ENCODE data around the gene SRL. TPM values are rescaled to one million over a fixed set of nuclear protein-coding genes. Genes with fewer than 3 reads are reported as not detected.

The SRL gene
- polyA plus RNA-seq, 1 donor from 2014 or later, result not detected

- Histone ChIP-seq H3K36me3 (ENCODE audit: insufficient read depth, low read length) (no peaks in the 10 kb centered on the region), H3K79me2 (replicated peaks; ENCODE audit: insufficient read depth, low read length) (no peaks in the 10 kb centered on the region), H3K4me2 (ENCODE audit: low read length) (no peak overlapping the region), H3K9ac (ENCODE audit: low read length) (no peak overlapping the region), H3K27me3 (ENCODE audit: insufficient read depth, low read depth, low read length) (no peaks in the 10 kb centered on the region), H4K20me1 (ENCODE audit: insufficient read depth) (no peaks in the 10 kb centered on the region), H3F3A (ENCODE audit: insufficient read depth, low read length, poor library complexity, severe bottlenecking) (no peaks in the 10 kb centered on the region), H3K4me3 (ENCODE audit: low read length) (no peak overlapping the region), H3K9me2 (ENCODE audit: insufficient read depth, low read length) (no peaks in the 10 kb centered on the region), H3K27ac (ENCODE audit: low read length) (no peak overlapping the region), H2AFZ (ENCODE audit: low read depth, low read length) (no peak overlapping the region), H3K9me3 (ENCODE audit: low read length) (no peaks in the 10 kb centered on the region)
- no peak for TF ChIP-seq TAF1 (IDR thresholded peaks at IDR 0.05; ENCODE audit: low read depth)
- TF ChIP-seq EZH2 (IDR thresholded peaks at IDR 0.05; ENCODE audit: borderline replicate concordance, insufficient read depth, low read length, poor library complexity, severe bottlenecking), result no peak
Measured at GRCh38 chr16:4180511-4180910, 61.4 kb downstream of the SRL start.

GRCh38 chr16:4179763-4180260, 62.1 kb downstream of the SRL start:
- Histone ChIP-seq H3K9me2 (ENCODE audit: insufficient read depth, low read length) (no peaks in the 10 kb centered on the region), H3K9ac (ENCODE audit: low read length) (no peak overlapping the region), H3K27me3 (ENCODE audit: insufficient read depth, low read depth, low read length) (no peaks in the 10 kb centered on the region), H2AFZ (ENCODE audit: low read depth, low read length) (no peak overlapping the region), H3K79me2 (replicated peaks; ENCODE audit: insufficient read depth, low read length) (no peaks in the 10 kb centered on the region), H3K9me3 (ENCODE audit: low read length) (no peaks in the 10 kb centered on the region), H3K4me2 (ENCODE audit: low read length) (no peak overlapping the region), H3K4me3 (ENCODE audit: low read length) (no peak overlapping the region), H3F3A (ENCODE audit: insufficient read depth, low read length, poor library complexity, severe bottlenecking) (no peaks in the 10 kb centered on the region), H4K20me1 (ENCODE audit: insufficient read depth) (no peaks in the 10 kb centered on the region), H3K27ac (ENCODE audit: low read length) (no peak overlapping the region), H3K36me3 (ENCODE audit: insufficient read depth, low read length) (no peaks in the 10 kb centered on the region)
- no peak for TF ChIP-seq CTCF (IDR thresholded peaks at IDR 0.05; ENCODE audit: poor library complexity, severe bottlenecking)
- TF ChIP-seq EP300 (conservative IDR thresholded peaks at IDR 0.05; ENCODE audit: poor library complexity, severe bottlenecking), result no peak
- no peak for TF ChIP-seq MXI1 (conservative IDR thresholded peaks at IDR 0.05; ENCODE audit: poor library complexity, severe bottlenecking)
- no peak for TF ChIP-seq RAD21 (conservative IDR thresholded peaks at IDR 0.05)
- TF ChIP-seq POLR2AphosphoS5 (IDR thresholded peaks at IDR 0.05), result no peak
- TF ChIP-seq SMC3 (conservative IDR thresholded peaks at IDR 0.05; ENCODE audit: poor library complexity), result no peak
- no peak for TF ChIP-seq EZH2 (IDR thresholded peaks at IDR 0.05; ENCODE audit: borderline replicate concordance, insufficient read depth, low read length, poor library complexity, severe bottlenecking)
- no peak for TF ChIP-seq REST (IDR thresholded peaks at IDR 0.05; ENCODE audit: borderline replicate concordance)
- TF ChIP-seq TAF1 (IDR thresholded peaks at IDR 0.05; ENCODE audit: low read depth), result no peak
